ENCODE data around the gene ADPRHL1.

ADPRHL1 gene

GRCh38 chr13:113397608-113398425 lies 55.5 kb downstream of the ADPRHL1 start:
- Histone ChIP-seq H3K4me2 (ENCODE audit: low read length) (no peak overlapping the region), H3K4me3 (ENCODE audit: low read length) (no peak overlapping the region)
- no peak for TF ChIP-seq EZH2phosphoT487 (IDR thresholded peaks at IDR 0.05; ENCODE audit: borderline replicate concordance, low read length)

GRCh38 chr13:113394339-113394640 lies 59.0 kb downstream of the ADPRHL1 start:
- Histone ChIP-seq H3K36me3 (ENCODE audit: control insufficient read depth, low read length) (no peaks in the 10 kb centered on the region), H3K79me2 (ENCODE audit: control insufficient read depth, low read length) (peaks cover 9% of the 10 kb centered on the region), H3F3A (ENCODE audit: control insufficient read depth, insufficient read depth) (no peaks in the 10 kb centered on the region), H3K27me3 (ENCODE audit: control insufficient read depth, low read length) (no peaks in the 10 kb centered on the region), H3K4me1 (ENCODE audit: control insufficient read depth, low read length) (peaks cover 34% of the 10 kb centered on the region), H3K4me2 (ENCODE audit: low read length) (peak overlapping the region; percentile 100), H3K9me3 (ENCODE audit: control insufficient read depth, insufficient read depth, low read length) (no peaks in the 10 kb centered on the region), H3K9me2 (replicated peaks; ENCODE audit: control insufficient read depth, low read length) (no peaks in the 10 kb centered on the region), H4K20me1 (ENCODE audit: control insufficient read depth, insufficient read depth, low read depth, low read length) (no peaks in the 10 kb centered on the region), H3K4me3 (ENCODE audit: low read length) (peak overlapping the region; percentile 98), H3K27ac (ENCODE audit: low read depth, low read length) (no peak overlapping the region)
- peak; percentile 16 for TF ChIP-seq CTCF (IDR thresholded peaks at IDR 0.05; ENCODE audit: low read depth, low read length, poor library complexity, severe bottlenecking)
- TF ChIP-seq EZH2phosphoT487 (IDR thresholded peaks at IDR 0.05; ENCODE audit: borderline replicate concordance, low read length): no peak

More at GRCh38 chr13:113397608-113398425, 55.5 kb downstream of the ADPRHL1 start:
- H3K27ac ChIP-seq (ENCODE audit: low read depth, low read length): no peak overlapping the region
- H4K20me1 ChIP-seq (ENCODE audit: control insufficient read depth, insufficient read depth, low read depth, low read length): no peaks in the 10 kb centered on the region
- no peaks in the 10 kb centered on the region for H3K9me3 ChIP-seq (ENCODE audit: control insufficient read depth, insufficient read depth, low read length)
- peaks cover 9% of the 10 kb centered on the region for H3K79me2 ChIP-seq (ENCODE audit: control insufficient read depth, low read length)
- no peaks in the 10 kb centered on the region for H3K9me2 ChIP-seq (replicated peaks; ENCODE audit: control insufficient read depth, low read length)
- peaks cover 64% of the 10 kb centered on the region for H3K4me1 ChIP-seq (ENCODE audit: control insufficient read depth, low read length)
- peaks cover 4% of the 10 kb centered on the region; the same call in 1 of the 2 replicates for H3F3A ChIP-seq (ENCODE audit: control insufficient read depth, insufficient read depth)
- no peaks in the 10 kb centered on the region for H3K36me3 ChIP-seq (ENCODE audit: control insufficient read depth, low read length)
- no peaks in the 10 kb centered on the region for H3K27me3 ChIP-seq (ENCODE audit: control insufficient read depth, low read length)

GRCh38 chr13:113393563-113394338 lies 59.5 kb downstream of the ADPRHL1 start:
- Histone ChIP-seq H3K79me2 (ENCODE audit: control insufficient read depth, low read length) (peaks cover 9% of the 10 kb centered on the region), H3K4me2 (ENCODE audit: low read length) (peak overlapping the region; percentile 100), H3F3A (ENCODE audit: control insufficient read depth, insufficient read depth) (no peaks in the 10 kb centered on the region), H3K36me3 (ENCODE audit: control insufficient read depth, low read length) (no peaks in the 10 kb centered on the region), H3K9me3 (ENCODE audit: control insufficient read depth, insufficient read depth, low read length) (no peaks in the 10 kb centered on the region), H3K27me3 (ENCODE audit: control insufficient read depth, low read length) (no peaks in the 10 kb centered on the region), H3K9me2 (replicated peaks; ENCODE audit: control insufficient read depth, low read length) (no peaks in the 10 kb centered on the region), H3K4me1 (ENCODE audit: control insufficient read depth, low read length) (peaks cover 28% of the 10 kb centered on the region), H4K20me1 (ENCODE audit: control insufficient read depth, insufficient read depth, low read depth, low read length) (no peaks in the 10 kb centered on the region), H3K27ac (ENCODE audit: low read depth, low read length) (peak overlapping the region; percentile 33; the same call in 1 of the 2 replicates), H3K4me3 (ENCODE audit: low read length) (peak overlapping the region; percentile 98)
- TF ChIP-seq CTCF (IDR thresholded peaks at IDR 0.05; ENCODE audit: low read depth, low read length, poor library complexity, severe bottlenecking) (peak; percentile 67), EZH2phosphoT487 (IDR thresholded peaks at IDR 0.05; ENCODE audit: borderline replicate concordance, low read length) (no peak)

- H3K9me2 ChIP-seq (replicated peaks; ENCODE audit: control insufficient read depth, low read length): no peaks in the 10 kb centered on the region
- no peaks in the 10 kb centered on the region for H3K27me3 ChIP-seq (ENCODE audit: control insufficient read depth, low read length)
- H3K36me3 ChIP-seq (ENCODE audit: control insufficient read depth, low read length): no peaks in the 10 kb centered on the region
- H3K4me1 ChIP-seq (ENCODE audit: control insufficient read depth, low read length): peaks cover 26% of the 10 kb centered on the region
- peaks cover 9% of the 10 kb centered on the region for H3K79me2 ChIP-seq (ENCODE audit: control insufficient read depth, low read length)
- H3K9me3 ChIP-seq (ENCODE audit: control insufficient read depth, insufficient read depth, low read length): no peaks in the 10 kb centered on the region
- H3K4me2 ChIP-seq (ENCODE audit: low read length): peak overlapping the region; percentile 100
- H4K20me1 ChIP-seq (ENCODE audit: control insufficient read depth, insufficient read depth, low read depth, low read length): no peaks in the 10 kb centered on the region
- no peak overlapping the region for H3K27ac ChIP-seq (ENCODE audit: low read depth, low read length)
- peak overlapping the region; percentile 98 for H3K4me3 ChIP-seq (ENCODE audit: low read length)
- no peaks in the 10 kb centered on the region for H3F3A ChIP-seq (ENCODE audit: control insufficient read depth, insufficient read depth)
- TF ChIP-seq CTCF (IDR thresholded peaks at IDR 0.05; ENCODE audit: low read depth, low read length, poor library complexity, severe bottlenecking) (no peak), EZH2phosphoT487 (IDR thresholded peaks at IDR 0.05; ENCODE audit: borderline replicate concordance, low read length) (no peak)
These were observed 60.1 kb downstream of the ADPRHL1 start for GRCh38 chr13:113393226-113393562.
